ENCODE measurements around the gene CYP27B1. TPM values are rescaled to one million over a fixed set of nuclear protein-coding genes. Genes with fewer than 3 reads are reported as not detected.

Gene CYP27B1
- total RNA-seq, 4 donors from 2014 or later, result 3.0 TPM; not detected in 3

DNA sequence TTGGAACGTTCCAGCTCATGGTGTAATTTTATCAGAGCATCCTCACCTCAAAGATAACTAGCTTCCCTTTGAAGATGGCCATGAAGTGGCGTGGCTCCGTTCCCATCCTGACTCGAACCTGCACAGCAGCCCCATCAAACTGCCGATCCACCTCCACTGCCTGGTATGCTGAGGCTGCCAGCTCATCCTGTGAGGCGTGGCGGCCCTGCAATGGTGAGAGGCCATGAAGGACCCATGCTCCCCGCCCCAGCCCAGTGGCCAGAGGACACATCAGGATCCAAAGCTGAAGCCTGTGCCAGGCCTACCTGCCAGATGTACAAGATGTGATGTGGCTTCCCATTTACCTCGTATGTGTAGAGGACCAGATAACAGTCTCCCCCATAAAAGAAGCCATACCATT, 40.4 kb upstream of the CYP27B1 start:
- Histone ChIP-seq H3K9me3 (no peaks in the 10 kb centered on the region), H3K4me3 (no peak overlapping the region), H3K36me3 (peaks cover 0 to 91% (median 18%) of the 10 kb centered on the region in 3 donors), H3K4me1 (peaks cover 0 to 10% (median 0%) of the 10 kb centered on the region in 4 donors), H3K27me3 (no peaks in the 10 kb centered on the region), H3K27ac (no peak overlapping the region)
- WGBS, 2 donors, result 87 to 98% methylated on average over 9 of the region's 9 CpGs
- TF ChIP-seq EP300 (IDR thresholded peaks at IDR 0.05) (no peak), POLR2A (IDR thresholded peaks at IDR 0.05) (no peak)
- TF ChIP-seq, protein P1, sequence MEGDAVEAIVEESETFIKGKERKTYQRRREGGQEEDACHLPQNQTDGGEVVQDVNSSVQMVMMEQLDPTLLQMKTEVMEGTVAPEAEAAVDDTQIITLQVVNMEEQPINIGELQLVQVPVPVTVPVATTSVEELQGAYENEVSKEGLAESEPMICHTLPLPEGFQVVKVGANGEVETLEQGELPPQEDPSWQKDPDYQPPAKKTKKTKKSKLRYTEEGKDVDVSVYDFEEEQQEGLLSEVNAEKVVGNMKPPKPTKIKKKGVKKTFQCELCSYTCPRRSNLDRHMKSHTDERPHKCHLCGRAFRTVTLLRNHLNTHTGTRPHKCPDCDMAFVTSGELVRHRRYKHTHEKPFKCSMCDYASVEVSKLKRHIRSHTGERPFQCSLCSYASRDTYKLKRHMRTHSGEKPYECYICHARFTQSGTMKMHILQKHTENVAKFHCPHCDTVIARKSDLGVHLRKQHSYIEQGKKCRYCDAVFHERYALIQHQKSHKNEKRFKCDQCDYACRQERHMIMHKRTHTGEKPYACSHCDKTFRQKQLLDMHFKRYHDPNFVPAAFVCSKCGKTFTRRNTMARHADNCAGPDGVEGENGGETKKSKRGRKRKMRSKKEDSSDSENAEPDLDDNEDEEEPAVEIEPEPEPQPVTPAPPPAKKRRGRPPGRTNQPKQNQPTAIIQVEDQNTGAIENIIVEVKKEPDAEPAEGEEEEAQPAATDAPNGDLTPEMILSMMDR (IDR thresholded peaks at IDR 0.05), result no peak
- no peak for DNase-seq (ENCODE audit: low spot score in 2 of 2)

DNA sequence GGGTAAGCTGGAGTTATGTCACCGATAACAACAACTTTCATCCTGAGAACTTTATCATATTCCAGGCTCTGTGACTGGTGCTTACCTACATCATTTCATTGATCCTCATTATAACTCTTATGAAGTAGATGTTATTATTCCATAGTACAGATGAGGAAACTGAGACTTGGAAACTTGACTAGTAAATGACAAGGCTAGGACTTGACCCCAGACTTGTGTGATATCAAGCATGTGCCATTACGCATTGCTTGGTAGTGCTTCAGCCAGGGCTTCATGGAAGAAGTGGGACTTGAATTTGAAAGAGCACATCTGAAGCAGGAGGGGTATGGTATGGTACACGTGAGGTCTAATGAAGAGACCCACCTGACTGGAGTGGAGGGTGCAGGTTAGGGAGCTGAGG, 39.8 kb upstream of the CYP27B1 start:
- Histone ChIP-seq H3K9me3 (no peaks in the 10 kb centered on the region), H3K4me1 (peaks cover 0 to 10% (median 0%) of the 10 kb centered on the region in 4 donors), H3K27ac (no peak overlapping the region), H3K4me3 (no peak overlapping the region), H3K36me3 (peaks cover 3 to 91% (median 23%) of the 10 kb centered on the region in 3 donors), H3K27me3 (no peaks in the 10 kb centered on the region)
- 95 to 96% methylated on average over 3 of the region's 3 CpGs for WGBS, 2 donors
- no peak for DNase-seq (ENCODE audit: low spot score in 2 of 2)
- no peak for TF ChIP-seq POLR2A (IDR thresholded peaks at IDR 0.05)
- TF ChIP-seq, protein P1 (IDR thresholded peaks at IDR 0.05), result no peak
- TF ChIP-seq EP300 (IDR thresholded peaks at IDR 0.05), result no peak

DNA sequence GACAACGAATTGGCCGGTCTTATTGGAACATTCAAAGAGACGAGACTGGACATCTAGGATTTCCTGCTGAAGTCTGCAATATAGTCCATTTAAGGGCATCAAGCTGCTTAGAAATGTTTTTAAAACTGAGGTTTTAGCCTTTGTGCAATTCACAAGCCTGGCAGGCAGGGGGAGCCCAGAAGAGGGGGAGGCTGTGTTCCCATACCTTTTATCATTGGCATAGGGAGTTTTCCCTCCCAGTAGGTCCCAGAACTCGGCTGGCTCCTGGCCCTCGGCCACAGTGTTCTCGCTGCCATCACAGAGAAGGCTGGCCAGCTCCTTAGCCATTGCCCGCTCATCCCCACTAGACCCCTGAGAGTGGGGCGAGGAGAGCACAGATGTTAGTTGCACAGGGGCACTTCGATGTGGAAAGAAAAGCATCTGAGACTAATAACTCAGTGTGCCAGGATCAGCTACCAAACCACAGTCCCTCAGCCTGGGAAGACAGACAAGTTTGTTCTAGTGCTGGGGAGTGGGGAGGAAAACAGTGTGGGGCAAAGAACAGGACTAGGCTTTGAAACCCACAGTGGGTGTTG, 36.5 kb upstream of the CYP27B1 start:
- no peak overlapping the region for H3K4me3 ChIP-seq
- no peak for TF ChIP-seq POLR2A (IDR thresholded peaks at IDR 0.05)
- TF ChIP-seq, protein P1 (IDR thresholded peaks at IDR 0.05), result peak; percentile 59 to 78 (median 74)
- H3K27me3 ChIP-seq, result no peaks in the 10 kb centered on the region
- 44 to 49% methylated on average over 9 of the region's 9 CpGs for WGBS, 2 donors
- H3K27ac ChIP-seq, result peak overlapping the region in 2 of 4 donors; percentile 9 to 58
- peak in 1 of 2 donors; percentile 26 for DNase-seq (ENCODE audit: low spot score in 2 of 2)
- H3K36me3 ChIP-seq, result peaks cover 3 to 91% (median 24%) of the 10 kb centered on the region in 3 donors
- H3K9me3 ChIP-seq, result no peaks in the 10 kb centered on the region
- H3K4me1 ChIP-seq, result peaks cover 0 to 10% (median 0%) of the 10 kb centered on the region in 4 donors

- DNase-seq (ENCODE audit: low spot score in 2 of 2), result no peak
- TF ChIP-seq POLR2A (IDR thresholded peaks at IDR 0.05) (no peak), EP300 (IDR thresholded peaks at IDR 0.05) (no peak)
- TF ChIP-seq, protein P1 (IDR thresholded peaks at IDR 0.05), result no peak
- Histone ChIP-seq H3K9me3 (no peaks in the 10 kb centered on the region), H3K27ac (no peak overlapping the region), H3K36me3 (peaks cover 3 to 90% (median 22%) of the 10 kb centered on the region in 3 donors), H3K4me3 (no peak overlapping the region), H3K4me1 (peaks cover 0 to 10% (median 0%) of the 10 kb centered on the region in 4 donors), H3K27me3 (no peaks in the 10 kb centered on the region)
- WGBS, 2 donors, result 93 to 95% methylated on average over 1 of the region's 1 CpG
Measured at GRCh38 chr12:57802607-57803006, 35.7 kb upstream of the CYP27B1 start.

DNA sequence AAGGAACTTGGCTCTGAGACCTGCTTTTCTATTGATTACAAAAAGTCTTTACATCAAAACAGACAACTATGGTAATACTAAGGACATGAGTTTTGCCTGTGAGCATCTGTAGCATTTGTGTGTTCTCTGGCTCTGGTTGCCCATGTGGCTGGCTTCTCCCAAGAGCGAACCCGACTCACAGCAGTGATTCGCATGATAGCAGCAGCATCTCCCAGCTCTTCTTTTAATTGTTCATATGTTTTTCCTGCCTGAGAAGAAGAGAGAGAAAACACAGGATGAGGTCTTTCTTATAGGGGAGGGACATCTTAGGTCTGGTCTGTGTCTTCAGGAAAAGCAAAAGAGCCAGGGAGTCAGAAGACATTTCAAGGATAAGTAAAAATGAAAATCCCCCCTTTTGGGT, 34.1 kb upstream of the CYP27B1 start:
- WGBS, 2 donors, result 91% methylated on average over 3 of the region's 3 CpGs
- Histone ChIP-seq H3K4me1 (peaks cover 0 to 10% (median 0%) of the 10 kb centered on the region in 4 donors), H3K4me3 (no peak overlapping the region), H3K36me3 (peaks cover 3 to 90% (median 31%) of the 10 kb centered on the region in 3 donors), H3K9me3 (no peaks in the 10 kb centered on the region), H3K27me3 (no peaks in the 10 kb centered on the region), H3K27ac (no peak overlapping the region)
- no peak for DNase-seq (ENCODE audit: low spot score in 2 of 2)
- TF ChIP-seq EP300 (IDR thresholded peaks at IDR 0.05) (no peak), POLR2A (IDR thresholded peaks at IDR 0.05) (no peak)
- TF ChIP-seq, protein P1 (IDR thresholded peaks at IDR 0.05), result no peak
